ENCODE data around the gene PAEP. TPM values are rescaled to one million over a fixed set of nuclear protein-coding genes. Genes with fewer than 3 reads are reported as not detected.

PAEP gene
- total RNA-seq, 1 experiment from 2014 or later: not detected

GRCh38 chr9:135551031-135551430 lies 10.5 kb upstream of the PAEP start:
- H3K27ac ChIP-seq: no peak overlapping the region
- no peak for DNase-seq (ENCODE audit: low read depth in 1 of 2, low spot score in 2 of 2)
- H3K9me3 ChIP-seq (replicated peaks): no peaks in the 10 kb centered on the region
- H3K27me3 ChIP-seq (replicated peaks): no peaks in the 10 kb centered on the region
- no peak overlapping the region for H3K4me3 ChIP-seq
- H3K36me3 ChIP-seq: no peaks in the 10 kb centered on the region
- H3K4me1 ChIP-seq (replicated peaks): peaks cover 15% of the 10 kb centered on the region

- H3K4me3 ChIP-seq: no peak overlapping the region
- H3K4me1 ChIP-seq (replicated peaks): peaks cover 15% of the 10 kb centered on the region
- no peaks in the 10 kb centered on the region for H3K9me3 ChIP-seq (replicated peaks)
- no peaks in the 10 kb centered on the region for H3K36me3 ChIP-seq
- H3K27ac ChIP-seq: no peak overlapping the region
- no peak for DNase-seq (ENCODE audit: low read depth in 1 of 2, low spot score in 2 of 2)
- no peaks in the 10 kb centered on the region for H3K27me3 ChIP-seq (replicated peaks)
These were observed 10.1 kb upstream of the PAEP start for GRCh38 chr9:135551456-135551855.

DNA sequence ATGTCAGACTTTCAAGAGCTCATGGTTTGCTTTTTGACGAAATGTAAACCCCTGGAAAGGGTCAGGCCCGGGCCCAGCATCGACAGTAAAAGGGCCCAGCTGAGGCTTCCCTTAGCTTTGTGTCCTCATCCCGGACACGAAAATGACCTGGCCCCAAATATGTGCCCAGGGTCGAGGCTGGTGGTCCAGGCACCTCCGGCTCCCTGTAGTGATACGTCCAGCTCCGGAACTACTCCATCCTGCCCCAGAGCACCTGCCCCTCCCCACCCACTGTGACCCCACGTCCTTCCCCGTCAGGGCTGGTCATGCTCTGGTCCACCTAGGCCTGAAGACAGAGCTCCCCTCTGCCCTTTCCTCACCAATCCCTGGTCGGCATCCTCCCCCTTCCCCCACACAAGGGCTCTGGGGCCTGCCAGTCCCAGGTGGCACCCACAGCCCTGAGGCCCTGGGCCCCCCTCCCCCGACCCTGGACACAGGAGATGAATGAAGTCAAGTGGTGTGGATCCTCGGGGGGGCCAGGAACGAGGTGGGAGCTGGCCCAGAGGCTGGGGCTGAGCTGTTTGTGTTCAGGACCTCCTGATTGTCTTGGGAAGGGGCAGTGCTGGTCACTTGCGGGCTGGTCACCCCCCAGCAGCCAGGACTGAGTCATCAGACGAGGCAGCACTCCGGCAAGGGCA lies 9.4 kb upstream of the PAEP start:
- Histone ChIP-seq H3K4me1 (replicated peaks) (peaks cover 15% of the 10 kb centered on the region), H3K27ac (no peak overlapping the region), H3K36me3 (no peaks in the 10 kb centered on the region), H3K4me3 (no peak overlapping the region), H3K27me3 (replicated peaks) (no peaks in the 10 kb centered on the region), H3K9me3 (replicated peaks) (no peaks in the 10 kb centered on the region)
- no peak for DNase-seq (ENCODE audit: low read depth in 1 of 2, low spot score in 2 of 2)

GRCh38 chr9:135552698-135553171 lies 8.8 kb upstream of the PAEP start:
- Histone ChIP-seq H3K4me1 (replicated peaks) (peaks cover 15% of the 10 kb centered on the region), H3K4me3 (no peak overlapping the region), H3K27me3 (replicated peaks) (no peaks in the 10 kb centered on the region), H3K36me3 (no peaks in the 10 kb centered on the region), H3K27ac (no peak overlapping the region), H3K9me3 (replicated peaks) (no peaks in the 10 kb centered on the region)
- no peak for DNase-seq (ENCODE audit: low read depth in 1 of 2, low spot score in 2 of 2)

GRCh38 chr9:135554718-135555117 lies 6.8 kb upstream of the PAEP start:
- H3K9me3 ChIP-seq (replicated peaks): no peaks in the 10 kb centered on the region
- DNase-seq (ENCODE audit: low read depth in 1 of 2, low spot score in 2 of 2): peak in 1 of 2 experiments; percentile 60
- H3K4me3 ChIP-seq: no peak overlapping the region
- no peaks in the 10 kb centered on the region for H3K27me3 ChIP-seq (replicated peaks)
- H3K36me3 ChIP-seq: no peaks in the 10 kb centered on the region
- H3K4me1 ChIP-seq (replicated peaks): peaks cover 15% of the 10 kb centered on the region
- H3K27ac ChIP-seq: no peak overlapping the region

DNA sequence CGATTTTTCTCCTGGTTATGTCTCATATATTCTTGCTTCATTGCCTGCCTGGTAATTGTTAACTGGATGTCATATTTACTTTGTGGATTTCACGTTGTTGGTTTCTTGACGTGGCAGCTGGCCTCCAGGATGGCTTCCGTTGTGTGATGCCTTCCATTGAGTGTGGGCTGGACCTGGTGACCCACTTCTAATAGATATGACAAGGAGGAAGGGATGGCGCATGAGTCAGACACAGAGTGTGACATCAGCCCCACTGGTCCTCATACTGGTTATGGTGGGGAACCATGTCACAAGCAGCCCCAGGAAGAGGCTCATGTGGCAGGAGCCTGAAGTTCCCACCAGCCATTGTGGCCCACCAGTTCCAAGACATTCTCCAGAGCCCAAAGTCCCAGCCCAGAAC lies 6.4 kb upstream of the PAEP start:
- Histone ChIP-seq H3K36me3 (no peaks in the 10 kb centered on the region), H3K4me3 (no peak overlapping the region), H3K27me3 (replicated peaks) (no peaks in the 10 kb centered on the region), H3K4me1 (replicated peaks) (peaks cover 15% of the 10 kb centered on the region), H3K9me3 (replicated peaks) (no peaks in the 10 kb centered on the region), H3K27ac (no peak overlapping the region)
- no peak for DNase-seq (ENCODE audit: low read depth in 1 of 2, low spot score in 2 of 2)

GRCh38 chr9:135555910-135556309 lies 5.6 kb upstream of the PAEP start:
- Histone ChIP-seq H3K9me3 (replicated peaks) (no peaks in the 10 kb centered on the region), H3K27me3 (replicated peaks) (no peaks in the 10 kb centered on the region), H3K4me1 (replicated peaks) (peaks cover 15% of the 10 kb centered on the region), H3K36me3 (no peaks in the 10 kb centered on the region), H3K27ac (no peak overlapping the region), H3K4me3 (no peak overlapping the region)
- no peak for DNase-seq (ENCODE audit: low read depth in 1 of 2, low spot score in 2 of 2)

DNA sequence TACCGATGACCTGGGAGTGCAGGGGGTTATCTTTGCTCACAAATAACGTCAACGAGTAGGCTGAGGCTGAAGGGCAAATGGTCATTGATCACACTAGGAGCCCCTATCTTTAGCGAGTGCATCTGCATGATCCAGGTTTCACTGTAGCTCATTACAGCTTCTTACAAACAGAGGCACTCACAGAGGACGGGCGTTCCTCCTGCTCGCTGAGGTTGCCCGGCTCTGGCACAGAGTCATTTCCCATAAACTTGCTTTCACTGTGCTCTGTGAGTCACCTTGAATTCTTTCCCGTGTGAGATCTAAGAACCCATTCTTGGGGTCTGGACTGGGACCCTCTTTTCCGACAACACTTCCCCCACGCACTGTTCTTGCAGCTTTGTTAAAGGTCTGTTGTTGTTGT lies 1.9 kb upstream of the PAEP start:
- DNase-seq (ENCODE audit: low read depth in 1 of 2, low spot score in 2 of 2): no peak
- no peak overlapping the region for H3K27ac ChIP-seq
- peaks cover 10% of the 10 kb centered on the region for H3K4me1 ChIP-seq (replicated peaks)
- no peak overlapping the region for H3K4me3 ChIP-seq
- no peaks in the 10 kb centered on the region for H3K36me3 ChIP-seq
- no peaks in the 10 kb centered on the region for H3K27me3 ChIP-seq (replicated peaks)
- no peaks in the 10 kb centered on the region for H3K9me3 ChIP-seq (replicated peaks)

GRCh38 chr9:135562235-135562745 lies 734 bp downstream of the PAEP start:
- Histone ChIP-seq H3K27ac (no peak overlapping the region), H3K27me3 (replicated peaks) (no peaks in the 10 kb centered on the region), H3K36me3 (no peaks in the 10 kb centered on the region), H3K4me3 (no peak overlapping the region), H3K4me1 (replicated peaks) (no peaks in the 10 kb centered on the region), H3K9me3 (replicated peaks) (no peaks in the 10 kb centered on the region)
- no peak for DNase-seq (ENCODE audit: low read depth in 1 of 2, low spot score in 2 of 2)

DNA sequence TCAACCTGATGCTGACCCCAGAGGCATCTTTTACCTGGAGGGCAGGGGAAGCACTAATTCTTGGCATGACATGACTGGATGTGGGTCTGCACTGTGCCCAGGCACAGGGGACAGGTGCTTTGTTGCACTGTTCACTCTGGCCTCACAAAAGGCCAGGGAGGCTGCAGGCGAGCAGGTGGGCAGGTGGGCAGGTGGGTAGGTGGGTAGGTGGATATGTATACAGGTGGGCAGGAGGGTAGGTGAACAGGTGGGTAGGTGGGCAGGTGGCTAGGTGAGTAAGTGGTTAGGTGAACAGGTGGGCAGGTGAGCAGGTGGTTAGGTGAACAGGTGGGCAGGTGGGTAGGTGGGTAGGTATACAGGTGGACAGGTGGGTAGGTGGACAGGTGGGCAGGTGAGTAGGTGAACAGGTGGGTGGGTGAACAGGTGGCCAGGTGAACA lies 1.5 kb downstream of the PAEP start:
- H3K27ac ChIP-seq: no peak overlapping the region
- H3K4me1 ChIP-seq (replicated peaks): no peaks in the 10 kb centered on the region
- no peaks in the 10 kb centered on the region for H3K9me3 ChIP-seq (replicated peaks)

GRCh38 chr9:135563858-135564257 lies 2.3 kb downstream of the PAEP start:
- DNase-seq (ENCODE audit: low read depth in 1 of 2, low spot score in 2 of 2): no peak
- Histone ChIP-seq H3K4me1 (replicated peaks) (no peaks in the 10 kb centered on the region), H3K27ac (no peak overlapping the region), H3K36me3 (no peaks in the 10 kb centered on the region), H3K4me3 (no peak overlapping the region), H3K27me3 (replicated peaks) (no peaks in the 10 kb centered on the region), H3K9me3 (replicated peaks) (0 out of 2 replicates have a peak, but pooled peaks cover 2% of the 10 kb centered on the region)

More for the DNA sequence above, 1.5 kb downstream of the PAEP start:
- Histone ChIP-seq H3K4me3 (no peak overlapping the region), H3K27me3 (replicated peaks) (no peaks in the 10 kb centered on the region), H3K36me3 (no peaks in the 10 kb centered on the region)
- no peak for DNase-seq (ENCODE audit: low read depth in 1 of 2, low spot score in 2 of 2)

- H3K27ac ChIP-seq: no peak overlapping the region
- H3K9me3 ChIP-seq (replicated peaks): 0 out of 2 replicates have a peak, but pooled peaks cover 5% of the 10 kb centered on the region
- no peaks in the 10 kb centered on the region for H3K36me3 ChIP-seq
- no peak overlapping the region for H3K4me3 ChIP-seq
- no peaks in the 10 kb centered on the region for H3K27me3 ChIP-seq (replicated peaks)
- DNase-seq (ENCODE audit: low read depth in 1 of 2, low spot score in 2 of 2): no peak
- H3K4me1 ChIP-seq (replicated peaks): no peaks in the 10 kb centered on the region
These were observed 3.6 kb downstream of the PAEP start for GRCh38 chr9:135565141-135565628.

DNA sequence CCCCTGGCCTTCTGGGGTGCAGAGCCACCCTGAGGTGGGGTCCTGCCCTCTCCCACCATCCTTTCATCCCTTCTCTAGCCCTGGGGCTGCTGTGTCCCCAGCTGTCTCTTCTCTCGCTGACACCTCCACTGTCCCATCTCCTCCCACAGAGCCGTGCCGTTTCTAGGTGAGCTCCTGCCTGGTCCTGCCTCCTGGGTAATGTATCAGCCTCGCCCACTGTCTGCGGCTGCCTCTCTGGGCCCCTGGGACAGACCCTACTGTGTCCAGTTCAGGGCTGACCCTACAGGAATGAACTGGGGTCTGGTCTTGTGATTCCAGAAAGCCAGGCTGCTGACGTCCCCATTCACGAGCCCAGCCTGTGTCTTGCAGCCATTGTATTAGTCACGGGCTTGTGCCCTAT lies 4.1 kb downstream of the PAEP start:
- Histone ChIP-seq H3K4me3 (no peak overlapping the region), H3K9me3 (replicated peaks) (0 out of 2 replicates have a peak, but pooled peaks cover 5% of the 10 kb centered on the region), H3K36me3 (no peaks in the 10 kb centered on the region), H3K27ac (no peak overlapping the region), H3K27me3 (replicated peaks) (no peaks in the 10 kb centered on the region), H3K4me1 (replicated peaks) (no peaks in the 10 kb centered on the region)
- no peak for DNase-seq (ENCODE audit: low read depth in 1 of 2, low spot score in 2 of 2)

- H3K27ac ChIP-seq: no peak overlapping the region
- no peak for DNase-seq (ENCODE audit: low read depth in 1 of 2, low spot score in 2 of 2)
- H3K36me3 ChIP-seq: no peaks in the 10 kb centered on the region
- H3K27me3 ChIP-seq (replicated peaks): no peaks in the 10 kb centered on the region
- H3K4me1 ChIP-seq (replicated peaks): no peaks in the 10 kb centered on the region
- no peak overlapping the region for H3K4me3 ChIP-seq
- H3K9me3 ChIP-seq (replicated peaks): 0 out of 2 replicates have a peak, but pooled peaks cover 5% of the 10 kb centered on the region
These were observed 5.0 kb downstream of the PAEP start for GRCh38 chr9:135566552-135566951.

Measured in SJSA1 (cell line).